Fibroblast of lung (primary cell): Measurements from ENCODE around the gene MYO1E. TPM values are rescaled to one million over a fixed set of nuclear protein-coding genes. Genes with fewer than 3 reads are reported as not detected.

Experiments used
- DNase-seq, 2 donors: peaks; one replicate each; pipeline versions ENCODE4 v3.0.0 to v3.0.0-alpha.2; 2010; ENCODE audit warnings: low read depth in 2 of 2
- H2AFZ ChIP-seq: 2 replicates; pipeline ENCODE4 v1.5.1; 2012; ENCODE audit warnings: low read length, control low read depth, inconsistent platforms
- H3K27ac ChIP-seq: 2 replicates; pipeline ENCODE4 v1.5.1; 2011; ENCODE audit warnings: low read length, control low read depth; ENCODE audit not compliant: insufficient read depth
- H3K27me3 ChIP-seq: 2 replicates; pipeline ENCODE4 v1.5.1; 2011; ENCODE audit warnings: mild to moderate bottlenecking, low read length; ENCODE audit not compliant: control insufficient read depth, insufficient read depth
- H3K36me3 ChIP-seq: 2 replicates; pipeline ENCODE4 v1.5.1; 2011; ENCODE audit warnings: low read length; ENCODE audit not compliant: control insufficient read depth, insufficient read depth
- H3K4me1 ChIP-seq: 2 replicates; pipeline ENCODE4 v1.5.1; 2011; ENCODE audit warnings: low read length; ENCODE audit not compliant: control insufficient read depth, insufficient read depth; ENCODE audit errors: extremely low read depth
- H3K4me2 ChIP-seq: 2 replicates; pipeline ENCODE4 v1.5.1; 2011; ENCODE audit warnings: low read length, control low read depth; ENCODE audit not compliant: insufficient read depth; ENCODE audit errors: extremely low read depth
- H3K4me3 ChIP-seq, 4 experiments: fragments of 200-600 bp in 1 of 4; sonication (generic) in 1 of 4; replicated peaks in 1 of 4; 2 replicates each; pipeline ENCODE4 v1.5.1; 2011 to 2016; ENCODE audit warnings: low read length in 4 of 4, low read depth in 3 of 4, mild to moderate bottlenecking in 3 of 4, control low read depth in 2 of 4, inconsistent platforms in 1 of 4, mixed read lengths in 1 of 4; ENCODE audit not compliant: insufficient read depth in 1 of 4; ENCODE audit errors: control extremely low read depth in 1 of 4
- H3K79me2 ChIP-seq: 2 replicates; pipeline ENCODE4 v1.5.1; 2012; ENCODE audit warnings: mild to moderate bottlenecking, low read length, inconsistent platforms; ENCODE audit not compliant: control insufficient read depth, insufficient read depth
- H3K9ac ChIP-seq: 2 replicates; pipeline ENCODE4 v1.5.1; 2011; ENCODE audit warnings: mild to moderate bottlenecking, low read length, control low read depth; ENCODE audit not compliant: insufficient read depth
- H3K9me3 ChIP-seq: 2 replicates; pipeline ENCODE4 v1.5.1; 2012; ENCODE audit warnings: low read depth, low read length; ENCODE audit not compliant: control insufficient read depth, insufficient read depth
- H4K20me1 ChIP-seq: 2 replicates; pipeline ENCODE4 v1.5.1; 2011; ENCODE audit warnings: low read length; ENCODE audit not compliant: control insufficient read depth, insufficient read depth; ENCODE audit errors: extremely low read depth
- CTCF ChIP-seq, 2 donors: IDR thresholded peaks in 1 of 2; conservative IDR thresholded peaks in 1 of 2; 1 replicate in 1 of 2; 2 replicates in 1 of 2; pipeline ENCODE4 v1.5.1; 2011 to 2012; ENCODE audit warnings: low read length in 2 of 2, control low read depth in 1 of 2, inconsistent platforms in 1 of 2, low read depth in 1 of 2, mild to moderate bottlenecking in 1 of 2
- EZH2 ChIP-seq: IDR thresholded peaks from 2 replicates; pipeline ENCODE4 v1.5.1; 2012; ENCODE audit warnings: low read length, control low read depth, mild to moderate bottlenecking; ENCODE audit errors: missing control alignments
- polyA plus RNA-seq, 2 donors: library from polyadenylated mRNA; depleted of rRNA in 1 of 2; stranded (reverse) in 1 of 2; unstranded in 1 of 2; fragments of >200 nt; gene quantifications; 2 replicates each; pipeline ENCODE4 v1.2.1, GENCODE V29; 2011 to 2012; ENCODE audit warnings: missing spikeins in 1 of 2
- total RNA-seq: library from RNA; depleted of rRNA; stranded (reverse); fragments of >200 nt; gene quantifications from 2 replicates; pipeline ENCODE4 v1.2.1, GENCODE V29; 2014

Gene MYO1E
- total and polyA plus RNA-seq, 2 donors (not counting 1 experiment from before 2014, with no cell fraction given), result 27.6 to 84.0 TPM

GRCh38 chr15:59099162-59099685 is 273.4 kb downstream of the MYO1E start:
- TF ChIP-seq EZH2 (no peak), CTCF (conservative IDR thresholded peaks at IDR 0.05 in 1 of 2, IDR thresholded peaks at IDR 0.05 in 1 of 2; ENCODE audit: low read depth in 1 of 2, low read length in 2 of 2) (no peak)
- no peak overlapping the region for H3K9ac ChIP-seq
- no peak overlapping the region for H2AFZ ChIP-seq
- no peaks in the 10 kb centered on the region for H4K20me1 ChIP-seq
- no peak overlapping the region for H3K4me3 ChIP-seq
- no peaks in the 10 kb centered on the region for H3K4me1 ChIP-seq
- no peak overlapping the region for H3K27ac ChIP-seq
- no peak for DNase-seq
- H3K9me3 ChIP-seq, result no peaks in the 10 kb centered on the region
- H3K27me3 ChIP-seq, result no peaks in the 10 kb centered on the region
- H3K4me2 ChIP-seq, result no peak overlapping the region
- H3K36me3 ChIP-seq, result peaks cover 2% of the 10 kb centered on the region
- no peaks in the 10 kb centered on the region for H3K79me2 ChIP-seq

GRCh38 chr15:59096429-59096828 is 276.2 kb downstream of the MYO1E start:
- DNase-seq, result no peak
- H3K9me3 ChIP-seq, result no peaks in the 10 kb centered on the region
- H3K9ac ChIP-seq, result no peak overlapping the region
- no peak overlapping the region for H3K4me3 ChIP-seq
- H3K36me3 ChIP-seq, result peaks cover 4% of the 10 kb centered on the region
- no peaks in the 10 kb centered on the region for H3K79me2 ChIP-seq
- H3K27ac ChIP-seq, result no peak overlapping the region
- no peak overlapping the region for H2AFZ ChIP-seq
- no peak for TF ChIP-seq CTCF (conservative IDR thresholded peaks at IDR 0.05 in 1 of 2, IDR thresholded peaks at IDR 0.05 in 1 of 2; ENCODE audit: low read depth in 1 of 2, low read length in 2 of 2)
- no peak for TF ChIP-seq EZH2
- no peaks in the 10 kb centered on the region for H4K20me1 ChIP-seq
- H3K27me3 ChIP-seq, result no peaks in the 10 kb centered on the region
- no peak overlapping the region for H3K4me2 ChIP-seq
- H3K4me1 ChIP-seq, result no peaks in the 10 kb centered on the region

GRCh38 chr15:59094077-59094476 is 278.6 kb downstream of the MYO1E start:
- no peaks in the 10 kb centered on the region for H4K20me1 ChIP-seq
- H3K27ac ChIP-seq, result no peak overlapping the region
- DNase-seq, result no peak
- H3K79me2 ChIP-seq, result no peaks in the 10 kb centered on the region
- no peak overlapping the region for H3K4me2 ChIP-seq
- H3K27me3 ChIP-seq, result no peaks in the 10 kb centered on the region
- H3K36me3 ChIP-seq, result peaks cover 4% of the 10 kb centered on the region
- no peak for TF ChIP-seq CTCF (conservative IDR thresholded peaks at IDR 0.05 in 1 of 2, IDR thresholded peaks at IDR 0.05 in 1 of 2; ENCODE audit: low read depth in 1 of 2, low read length in 2 of 2)
- no peak for TF ChIP-seq EZH2
- H3K4me3 ChIP-seq, result no peak overlapping the region
- H3K4me1 ChIP-seq, result no peaks in the 10 kb centered on the region
- H3K9me3 ChIP-seq, result no peaks in the 10 kb centered on the region
- H3K9ac ChIP-seq, result no peak overlapping the region
- no peak overlapping the region for H2AFZ ChIP-seq
